HG03025 (cell line): ENCODE data around the gene MAPK8IP1.
A peak's percentile ranks its signal among the peaks of the same experiment; 100 is the strongest.

Source experiments
- ATAC-seq: cut with Tn5 transposase; IDR thresholded peaks from one replicate; pipeline ENCODE4 v1.9.1; 2021; ENCODE audit warnings: mild to moderate bottlenecking, moderate library complexity; ENCODE audit not compliant: unreplicated experiment, low FRiP score

Gene MAPK8IP1

DNA sequence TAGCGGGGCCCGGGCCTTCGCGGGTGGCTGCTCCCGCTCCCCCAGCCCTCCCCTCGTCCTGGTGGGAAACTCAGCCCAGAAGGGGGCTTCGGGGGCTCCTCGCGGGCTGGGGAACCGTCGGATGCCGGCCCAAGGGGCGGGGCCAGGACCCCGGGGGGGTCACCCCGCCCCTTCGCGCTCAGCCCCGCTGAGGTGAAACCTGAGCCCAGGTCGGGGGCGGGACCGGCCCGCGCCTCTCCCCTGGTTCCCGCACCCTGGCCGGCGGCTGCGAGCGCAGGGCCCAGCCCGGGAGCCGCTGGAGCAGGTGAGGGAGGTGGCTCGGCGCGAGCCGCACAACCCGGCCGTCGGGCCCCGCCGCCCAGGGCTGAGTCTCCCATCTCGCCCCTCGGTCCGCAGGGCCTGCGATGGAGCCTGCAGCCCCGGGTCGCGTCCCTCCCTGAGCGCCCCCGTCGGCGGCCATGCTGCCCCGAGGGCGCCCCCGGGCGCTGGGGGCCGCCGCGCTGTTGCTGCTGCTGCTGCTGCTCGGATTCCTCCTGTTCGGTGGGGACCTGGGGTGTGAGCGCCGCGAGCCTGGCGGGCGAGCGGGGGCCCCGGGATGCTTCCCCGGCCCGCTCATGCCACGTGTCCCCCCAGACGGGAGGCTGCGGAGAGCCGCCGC, 37.1 kb downstream of the MAPK8IP1 start, which contains the start of gene LARGE2:
TSS of gene LARGE2 (plus strand) at position 232 of the 658 bp plus-strand sequence. CDS start at position 459, 227 bp downstream.
- no peak for ATAC-seq

GRCh38 chr11:45924036-45924915, 38.8 kb downstream of the MAPK8IP1 start:
- ATAC-seq = no peak

DNA sequence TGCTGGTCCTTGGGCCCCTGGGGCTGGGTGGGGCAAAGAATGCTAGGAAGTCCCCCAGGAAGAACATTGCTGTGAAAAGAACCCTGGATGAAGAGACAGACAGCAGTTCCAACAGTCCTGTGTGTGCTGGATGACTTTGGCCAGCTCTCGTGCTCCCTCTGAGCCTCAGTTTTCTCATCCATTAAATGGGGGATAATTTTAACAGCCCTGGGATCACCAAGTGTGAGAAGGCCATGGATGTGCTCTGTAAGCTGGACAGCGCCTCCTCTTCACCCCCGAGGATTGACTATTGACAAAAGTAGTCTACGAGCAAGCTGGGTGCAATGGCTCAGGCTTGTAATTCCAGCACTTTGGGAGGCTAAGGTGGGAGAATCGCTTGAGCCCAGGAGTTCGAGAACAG, 39.5 kb downstream of the MAPK8IP1 start:
- no peak for ATAC-seq

- no peak for ATAC-seq
Measured at GRCh38 chr11:45925550-45925949, 40.1 kb downstream of the MAPK8IP1 start.

- ATAC-seq = no peak
Measured at GRCh38 chr11:45926001-45926401, 40.5 kb downstream of the MAPK8IP1 start.

DNA sequence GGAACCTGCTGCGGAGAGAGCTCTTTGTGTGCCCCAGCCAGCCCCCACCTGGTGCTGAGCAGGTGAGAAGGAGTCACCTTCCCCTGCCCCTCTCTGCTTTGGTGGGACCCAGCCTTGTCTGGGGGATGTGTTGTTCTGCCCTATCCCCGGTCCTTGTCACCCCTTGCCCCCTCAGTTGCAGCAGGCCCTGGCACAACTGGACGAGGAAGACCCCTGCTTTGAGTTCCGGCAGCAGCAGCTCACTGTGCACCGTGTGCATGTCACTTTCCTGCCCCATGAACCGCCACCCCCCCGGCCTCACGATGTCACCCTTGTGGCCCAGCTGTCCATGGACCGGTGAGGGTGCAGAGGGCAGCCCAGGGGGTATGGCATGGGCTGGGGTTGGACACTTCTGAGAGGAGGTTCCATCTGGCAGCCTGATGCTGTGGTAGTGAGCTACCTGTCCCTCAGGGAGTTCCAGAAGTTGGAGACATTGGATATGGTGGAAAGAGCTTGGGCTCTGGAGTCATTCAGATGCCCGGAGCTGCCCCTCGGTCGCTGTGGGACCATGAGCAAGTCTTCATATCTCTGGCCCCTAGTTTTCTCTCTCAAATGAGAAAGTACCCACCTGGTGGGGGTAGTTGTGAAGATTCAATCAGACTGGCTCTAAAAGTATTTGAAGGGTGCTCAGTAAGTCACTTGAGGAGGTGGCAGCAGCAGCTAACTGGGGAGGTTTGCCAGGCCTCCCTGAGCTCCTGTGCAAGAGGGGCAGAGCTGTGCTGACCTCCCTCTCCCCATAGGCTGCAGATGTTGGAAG, 41.3 kb downstream of the MAPK8IP1 start:
- no peak for ATAC-seq

- no peak for ATAC-seq
Measured at GRCh38 chr11:45927332-45927683, 41.9 kb downstream of the MAPK8IP1 start.

GRCh38 chr11:45927684-45928413, 42.4 kb downstream of the MAPK8IP1 start:
- no peak for ATAC-seq

DNA sequence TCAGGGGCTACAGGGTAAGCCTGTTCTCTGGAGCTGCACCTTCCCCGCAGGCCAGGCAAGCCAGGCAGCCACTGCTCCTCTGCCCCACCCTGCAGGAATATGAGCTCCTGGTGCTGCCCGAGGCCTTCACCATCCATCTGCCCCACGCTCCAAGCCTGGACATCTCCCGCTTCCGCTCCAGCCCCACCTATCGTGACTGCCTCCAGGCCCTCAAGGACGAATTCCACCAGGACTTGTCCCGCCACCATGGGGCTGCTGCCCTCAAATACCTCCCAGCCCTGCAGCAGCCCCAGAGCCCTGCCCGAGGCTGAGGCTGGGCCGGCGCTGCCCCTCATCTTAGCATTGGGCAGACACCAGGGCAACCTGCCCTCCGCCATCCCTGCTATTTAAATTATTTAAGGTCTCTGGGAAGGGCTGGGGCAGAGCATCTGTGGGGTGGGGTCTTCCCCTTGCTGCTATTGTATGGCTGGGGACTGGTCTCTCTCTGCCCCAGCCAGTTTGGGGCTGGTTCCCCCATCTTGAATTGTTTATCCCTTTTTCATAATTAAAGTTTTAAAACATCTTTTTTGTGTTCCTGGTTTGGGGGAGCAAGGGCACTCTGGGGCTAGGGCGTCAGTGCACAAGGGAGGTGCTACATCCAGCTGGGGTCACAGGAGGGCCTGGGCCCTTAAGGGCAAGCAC, 43.2 kb downstream of the MAPK8IP1 start:
- ATAC-seq = no peak

GRCh38 chr11:45929486-45930030, 44.1 kb downstream of the MAPK8IP1 start:
- ATAC-seq = peak; percentile 6

- ATAC-seq = peak; percentile 76
Measured at GRCh38 chr11:45930031-45930794, 44.8 kb downstream of the MAPK8IP1 start.

GRCh38 chr11:45930951-45931570, 45.6 kb downstream of the MAPK8IP1 start:
- ATAC-seq = no peak

DNA sequence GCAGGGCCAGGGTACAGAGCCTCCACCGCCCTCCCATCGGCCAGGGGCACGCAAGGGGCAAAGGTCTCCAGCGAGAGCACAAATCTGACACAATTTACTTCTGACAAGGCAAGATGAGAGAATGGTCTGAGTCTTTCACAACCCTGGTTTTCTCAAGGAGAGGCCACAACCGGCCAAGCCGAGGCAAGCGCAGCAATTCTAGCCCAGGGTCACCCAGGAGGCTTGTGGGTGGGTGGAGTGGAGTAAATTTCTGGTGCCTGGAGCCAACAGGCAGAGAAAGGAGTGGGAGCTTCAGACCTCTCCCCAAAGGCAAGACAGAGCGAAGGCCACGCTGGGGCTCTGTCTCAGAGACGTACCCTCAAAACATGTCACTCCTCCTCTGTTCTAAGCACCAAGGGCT, 46.3 kb downstream of the MAPK8IP1 start:
- no peak for ATAC-seq

GRCh38 chr11:45932217-45932616, 46.8 kb downstream of the MAPK8IP1 start:
- no peak for ATAC-seq

DNA sequence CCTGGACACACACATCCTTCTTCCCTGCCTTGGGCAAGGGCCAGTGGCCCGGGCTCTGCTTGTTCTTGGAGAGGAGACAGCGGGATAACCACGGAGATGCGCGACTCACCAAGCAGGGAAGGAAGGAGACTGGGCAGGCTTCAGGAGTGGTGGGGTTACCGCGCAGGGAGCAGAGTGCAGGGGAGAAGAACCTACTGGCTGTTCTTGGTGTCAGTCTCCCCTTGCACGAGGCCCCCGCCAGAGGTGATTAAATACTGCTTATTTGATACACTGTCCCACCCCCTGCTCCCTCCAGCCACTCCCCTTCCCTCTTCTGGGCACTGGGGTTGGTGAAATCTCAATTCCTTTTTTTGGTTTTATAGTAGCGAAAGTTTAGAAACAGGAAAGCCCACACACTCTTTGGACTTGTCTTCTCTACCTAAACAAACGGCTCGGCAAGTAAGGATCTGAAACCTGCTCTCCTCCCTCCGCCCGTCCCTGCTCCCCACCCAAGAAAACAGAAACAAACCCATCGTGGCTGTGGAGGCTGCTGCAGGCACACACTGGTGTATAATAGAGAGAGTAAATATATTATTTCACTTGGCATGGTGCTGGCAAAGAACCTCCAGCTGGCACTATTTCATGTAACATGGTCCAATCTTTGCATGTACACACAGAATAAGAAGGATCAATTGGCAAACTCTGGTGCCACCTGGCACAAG, 47.8 kb downstream of the MAPK8IP1 start:
- peak; percentile 46 for ATAC-seq

- ATAC-seq = no peak
Measured at GRCh38 chr11:45933846-45934579, 48.6 kb downstream of the MAPK8IP1 start.
